Stimulated activated naive CD4-positive, alpha-beta T cell treated with Interleukin-2 at 50 U/mL for 16 hours (primary cell): ENCODE results near the gene CEMIP.

Source experiments
- DNase-seq: peaks from one replicate; lab custom pipeline; 2025; lab: John Stamatoyannopoulos, UW

Gene CEMIP

GRCh38 chr15:80929689-80930088, 150.5 kb downstream of the CEMIP start:
- DNase-seq: no peak

- DNase-seq: no peak
Measured at GRCh38 chr15:80931191-80931590, 152.0 kb downstream of the CEMIP start.

GRCh38 chr15:80931721-80932512, 152.7 kb downstream of the CEMIP start:
- no peak for DNase-seq

GRCh38 chr15:80932513-80932815, 153.3 kb downstream of the CEMIP start:
- DNase-seq: no peak

- DNase-seq: no peak
Measured at GRCh38 chr15:80932989-80933388, 153.8 kb downstream of the CEMIP start.

GRCh38 chr15:80934761-80935221, 155.6 kb downstream of the CEMIP start:
- DNase-seq: no peak

- DNase-seq: no peak
Measured at GRCh38 chr15:80936288-80937078, 157.3 kb downstream of the CEMIP start.

GRCh38 chr15:80937718-80938117, 158.5 kb downstream of the CEMIP start:
- DNase-seq: no peak

- no peak for DNase-seq
Measured at GRCh38 chr15:80939216-80939615, 160.0 kb downstream of the CEMIP start.

GRCh38 chr15:80940331-80940730, 161.2 kb downstream of the CEMIP start:
- DNase-seq: no peak

- no peak for DNase-seq
Measured at GRCh38 chr15:80940851-80941250, 161.7 kb downstream of the CEMIP start.

- DNase-seq: no peak
Measured at GRCh38 chr15:80942266-80942665, 163.1 kb downstream of the CEMIP start.

- no peak for DNase-seq
Measured at GRCh38 chr15:80942746-80943565, 163.8 kb downstream of the CEMIP start.

- no peak for DNase-seq
Measured at GRCh38 chr15:80944818-80945217, 165.6 kb downstream of the CEMIP start.

- no peak for DNase-seq
Measured at GRCh38 chr15:80945605-80946004, 166.4 kb downstream of the CEMIP start.

- DNase-seq: no peak
Measured at GRCh38 chr15:80946576-80946975, 167.4 kb downstream of the CEMIP start.

- no peak for DNase-seq
Measured at GRCh38 chr15:80948651-80949292, 169.6 kb downstream of the CEMIP start.

GRCh38 chr15:80949756-80950155, 170.6 kb downstream of the CEMIP start:
- no peak for DNase-seq

GRCh38 chr15:80950291-80951078, 171.3 kb downstream of the CEMIP start:
- no peak for DNase-seq

- DNase-seq: no peak
Measured at GRCh38 chr15:80951941-80952340, 172.8 kb downstream of the CEMIP start.
